SK-N-SH (cell line): ENCODE data around the gene SMIM1. TPM values are rescaled to one million over a fixed set of nuclear protein-coding genes. Genes with fewer than 3 reads are reported as not detected.

Source experiments
- CTCF ChIA-PET: fragments of 300-600, 350-600 bp; formaldehyde crosslinking; extraction: SDS; loops from one replicate; lab custom pipeline; 2021; lab: Yijun Ruan, JAX
- POLR2A ChIA-PET: fragments of 350-600 bp; sonication (Branson Sonifier 250); formaldehyde crosslinking; extraction: SDS; loops from one replicate; lab custom pipeline; 2020; ENCODE audit warnings: antibody characterized with exemption, inconsistent platforms; lab: Yijun Ruan, JAX
- DNase-seq: peaks from one replicate; pipeline ENCODE4 v3.0.0; 2012
- H2AFZ ChIP-seq: fragments of 200-600 bp; sonication (generic); 2 replicates; pipeline ENCODE4 v1.8.1; 2016; ENCODE audit warnings: antibody characterized with exemption, mild to moderate bottlenecking, low read depth
- H3F3A ChIP-seq: fragments of 200-600 bp; sonication (generic); replicated peaks from 2 replicates; pipeline ENCODE3; 2016; ENCODE audit warnings: antibody characterized with exemption, mild to moderate bottlenecking; ENCODE audit not compliant: insufficient read depth
- H3K27ac ChIP-seq, 2 experiments: fragments of 200-500 bp in 1 of 2; fragments of 200-600 bp in 1 of 2; sonication (Bioruptor generic) in 1 of 2; sonication (generic), shearing (Covaris generic) in 1 of 2; 2 replicates each; pipeline versions ENCODE4 v1.5.1 to v1.6.1; 2014 to 2016; ENCODE audit warnings: low read depth in 2 of 2, inconsistent platforms in 1 of 2, low read length in 1 of 2, mild to moderate bottlenecking in 1 of 2, mixed read lengths in 1 of 2
- H3K27me3 ChIP-seq: fragments of 200-600 bp; sonication (generic), shearing (Covaris generic); 2 replicates; pipeline ENCODE4 v1.6.1; 2016; ENCODE audit warnings: mixed run types; ENCODE audit not compliant: insufficient read depth
- H3K36me3 ChIP-seq, 2 experiments: fragments of 200-500 bp in 1 of 2; fragments of 200-600 bp in 1 of 2; sonication (Bioruptor generic) in 1 of 2; sonication (generic) in 1 of 2; replicated peaks in 1 of 2; 2 replicates each; pipeline versions ENCODE3 to v1.5.1; 2014 to 2016; ENCODE audit warnings: low read length in 1 of 2, mild to moderate bottlenecking in 1 of 2; ENCODE audit not compliant: insufficient read depth in 2 of 2, control insufficient read depth in 1 of 2
- H3K4me1 ChIP-seq, 2 experiments: fragments of 200-500 bp in 1 of 2; fragments of 200-600 bp in 1 of 2; sonication (Bioruptor generic) in 1 of 2; sonication (generic), shearing (Covaris generic) in 1 of 2; 2 replicates each; pipeline versions ENCODE4 v1.5.1 to v1.6.1; 2014 to 2016; ENCODE audit warnings: low read depth in 1 of 2, low read length in 1 of 2, mixed run types in 1 of 2; ENCODE audit not compliant: insufficient read depth in 2 of 2, control insufficient read depth in 1 of 2
- H3K4me2 ChIP-seq: fragments of 200-600 bp; sonication (generic), shearing (Covaris generic); 2 replicates; pipeline ENCODE4 v1.6.1; 2017; ENCODE audit warnings: mixed run types
- H3K4me3 ChIP-seq, 2 experiments: fragments of 200-500 bp in 1 of 2; fragments of 200-600 bp in 1 of 2; sonication (Bioruptor generic) in 1 of 2; sonication (generic), shearing (Covaris generic) in 1 of 2; 2 replicates each; pipeline versions ENCODE4 v1.5.1 to v1.8.1; 2014 to 2016; ENCODE audit warnings: low read depth in 2 of 2, inconsistent platforms in 1 of 2, low read length in 1 of 2, mild to moderate bottlenecking in 1 of 2, mixed read lengths in 1 of 2, moderate library complexity in 1 of 2
- H3K79me2 ChIP-seq: fragments of 200-600 bp; sonication (generic); 2 replicates; pipeline ENCODE4 v1.8.1; 2017; ENCODE audit warnings: mild to moderate bottlenecking; ENCODE audit not compliant: insufficient read depth
- H3K9ac ChIP-seq: fragments of 200-600 bp; sonication (generic); 2 replicates; pipeline ENCODE4 v1.6.1; 2017; ENCODE audit warnings: mixed run types
- H3K9me2 ChIP-seq: fragments of 200-600 bp; sonication (generic); 2 replicates; pipeline ENCODE4 v1.6.1; 2017; ENCODE audit warnings: mixed run types
- H3K9me3 ChIP-seq: fragments of 200-600 bp; sonication (generic); 2 replicates; pipeline ENCODE4 v1.6.1; 2017; ENCODE audit warnings: mixed run types, mild to moderate bottlenecking, moderate library complexity
- H4K20me1 ChIP-seq: fragments of 200-600 bp; sonication (generic); 2 replicates; pipeline ENCODE4 v1.6.1; 2017; ENCODE audit warnings: mild to moderate bottlenecking, mixed run types; ENCODE audit not compliant: insufficient read depth
- EP300 ChIP-seq, 2 experiments: IDR thresholded peaks; 2 replicates each; pipeline versions ENCODE4 v1.4.0 to v1.6.1; 2012; ENCODE audit warnings: borderline replicate concordance in 1 of 2, low read depth in 1 of 2, low read length in 1 of 2
- EZH2phosphoT487 ChIP-seq: fragments of 200-600 bp; sonication (generic); IDR thresholded peaks from 2 replicates; pipeline ENCODE4 v1.6.1; 2017; ENCODE audit warnings: low read depth, mixed run types, mild to moderate bottlenecking, antibody characterized with exemption, moderate library complexity, borderline replicate concordance
- FOXJ3 ChIP-seq: sonication (generic); formaldehyde crosslinking; IDR thresholded peaks from 2 replicates; pipeline ENCODE4 v1.5.1; 2020; ENCODE audit warnings: mild to moderate bottlenecking, missing genetic modification reagents
- FOXM1 ChIP-seq: IDR thresholded peaks from 2 replicates; pipeline ENCODE4 v1.4.0; 2012; ENCODE audit warnings: low read depth, mild to moderate bottlenecking
- IRF3 ChIP-seq: fragments of 150-350 bp; IDR thresholded peaks from 2 replicates; pipeline ENCODE4 v1.6.1; 2016; ENCODE audit warnings: mild to moderate bottlenecking, low read depth, low read length
- NFIC ChIP-seq: IDR thresholded peaks from 2 replicates; pipeline ENCODE4 v1.4.0; 2012; ENCODE audit warnings: borderline replicate concordance
- NRF1 ChIP-seq: IDR thresholded peaks from 2 replicates; pipeline ENCODE4 v1.6.1; 2012; ENCODE audit warnings: low read depth, mild to moderate bottlenecking, low read length
- POLR2AphosphoS5 ChIP-seq: IDR thresholded peaks from 2 replicates; pipeline ENCODE4 v1.6.1; 2012; ENCODE audit warnings: low read depth, low read length
- RCOR1 ChIP-seq: fragments of 150-350 bp; IDR thresholded peaks from 2 replicates; pipeline ENCODE4 v1.6.1; 2017; ENCODE audit warnings: antibody characterized with exemption, low read length
- REST ChIP-seq: IDR thresholded peaks from 2 replicates; pipeline ENCODE4 v1.6.1; 2012; ENCODE audit warnings: mild to moderate bottlenecking, low read depth, low read length, moderate library complexity
- RFX5 ChIP-seq: IDR thresholded peaks from 2 replicates; pipeline ENCODE4 v1.6.1; 2012; ENCODE audit warnings: mild to moderate bottlenecking, improper control_type of control experiment, low read length
- RXRA ChIP-seq: IDR thresholded peaks from 2 replicates; pipeline ENCODE4 v1.4.0; 2012; ENCODE audit warnings: low read depth, mild to moderate bottlenecking, borderline replicate concordance
- WGBS: methylation state at CpG from one replicate; pipeline ENCODE4 v1.1.6; 2017; ENCODE audit warnings: low lambda C conversion rate; 5-methylcytosine and 5-hydroxymethylcytosine counted together
- polyA plus RNA-seq, 3 experiments: library from polyadenylated mRNA; depleted of rRNA; stranded (reverse); fragments of >200 nt; gene quantifications; 2 replicates each; pipeline ENCODE4 v1.2.3, GENCODE V29; 2012

Gene SMIM1
- polyA plus RNA-seq, 1 of the 3 experiments (the other 2 are of a cell fraction): 6.1 TPM

- POLR2A ChIA-PET: interaction anchor here (0.6 kb wide), 1 partner anchor 20 kb away, joined by 8 read pairs; no protein-coding TSS in a partner anchor
- no peaks in the 10 kb centered on the region for H3K36me3 ChIP-seq
- no peak overlapping the region for H3K9ac ChIP-seq
- H3K4me3 ChIP-seq: no peak overlapping the region
- H3K27ac ChIP-seq: no peak overlapping the region
- no peaks in the 10 kb centered on the region for H3K9me3 ChIP-seq
- DNase-seq: no peak
- H3K27me3 ChIP-seq: no peaks in the 10 kb centered on the region
- no peaks in the 10 kb centered on the region for H3K79me2 ChIP-seq
- no peak overlapping the region for H3K4me2 ChIP-seq
- no peaks in the 10 kb centered on the region for H3K4me1 ChIP-seq
- H3F3A ChIP-seq: no peaks in the 10 kb centered on the region
- CTCF ChIA-PET: no interaction called here
- no peak overlapping the region for H2AFZ ChIP-seq
- no peaks in the 10 kb centered on the region for H4K20me1 ChIP-seq
- no peak for TF ChIP-seq FOXM1
- no peak for TF ChIP-seq IRF3
- no peak for TF ChIP-seq RXRA
- no peak for TF ChIP-seq NRF1
- TF ChIP-seq EP300 (IDR thresholded peaks at IDR 0.05; ENCODE audit: borderline replicate concordance in 1 of 2, low read depth in 1 of 2, low read length in 1 of 2): no peak
- no peak for TF ChIP-seq NFIC
- no peak for TF ChIP-seq RFX5
- no peak for TF ChIP-seq POLR2AphosphoS5
- TF ChIP-seq FOXJ3: no peak
- TF ChIP-seq EZH2phosphoT487: no peak
- TF ChIP-seq REST: no peak
- no peak for TF ChIP-seq RCOR1
- TF ChIP-seq, all 33 proteins: peak for 0
- no peaks in the 10 kb centered on the region for H3K9me2 ChIP-seq
- 61% methylated on average over 10 of the region's 20 CpGs for WGBS
Observed at GRCh38 chr1:3753656-3754454, 18.7 kb upstream of the SMIM1 start.
